Activated CD4-positive, alpha-beta T cell treated with anti-CD3 and anti-CD28 coated beads for 4 hours (primary cell): ENCODE measurements around the gene SAMD4B.
"Not testable (repeated sequence)": the region's sequence is repeated elsewhere in the genome, so short reads cannot be mapped to it uniquely, and the experiment has no call there.

ENCODE experiments used
- DNase-seq, 2 donors: peaks; one replicate each; pipeline ENCODE4 v3.0.0-alpha.2; 2020

SAMD4B gene

DNA sequence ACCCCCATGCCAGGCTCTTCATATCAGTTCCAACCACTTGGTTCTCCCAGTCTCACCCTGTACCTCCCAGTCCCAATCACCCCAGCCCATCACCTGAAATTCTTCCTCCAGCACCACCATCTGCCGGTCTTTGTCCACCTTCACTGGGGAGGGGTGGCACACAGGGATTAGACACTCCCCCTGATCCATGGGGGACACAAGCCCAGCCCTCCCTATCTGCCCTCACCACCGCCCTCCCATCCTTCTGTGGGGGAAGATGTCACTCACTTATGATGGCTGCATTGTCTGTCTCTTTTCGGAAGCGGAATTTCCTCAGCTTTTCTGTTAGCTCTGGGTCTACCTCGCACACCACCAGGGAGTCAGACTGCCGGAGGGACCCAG, 7.1 kb upstream of the SAMD4B start:
- peak; percentile 17 to 22 for DNase-seq

DNA sequence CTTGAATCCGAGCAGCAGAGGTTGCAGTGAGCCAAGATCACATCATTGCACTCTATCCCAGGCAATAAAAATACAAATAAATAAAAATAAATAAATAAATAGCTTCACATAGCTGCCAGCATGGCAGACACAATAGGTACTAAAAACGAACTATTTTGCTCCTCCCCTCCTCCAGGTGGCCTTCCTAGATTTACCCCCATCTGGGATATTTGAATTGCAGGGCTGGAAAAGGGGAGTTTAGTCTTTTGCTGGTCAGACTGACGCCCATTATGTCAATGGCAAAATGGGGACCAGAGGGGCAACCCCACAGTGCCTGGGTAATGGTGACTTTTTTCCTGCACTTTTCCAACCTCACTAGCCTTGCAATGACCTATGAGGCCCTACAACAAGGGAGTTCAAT, 5.7 kb upstream of the SAMD4B start:
- DNase-seq = no peak

DNA sequence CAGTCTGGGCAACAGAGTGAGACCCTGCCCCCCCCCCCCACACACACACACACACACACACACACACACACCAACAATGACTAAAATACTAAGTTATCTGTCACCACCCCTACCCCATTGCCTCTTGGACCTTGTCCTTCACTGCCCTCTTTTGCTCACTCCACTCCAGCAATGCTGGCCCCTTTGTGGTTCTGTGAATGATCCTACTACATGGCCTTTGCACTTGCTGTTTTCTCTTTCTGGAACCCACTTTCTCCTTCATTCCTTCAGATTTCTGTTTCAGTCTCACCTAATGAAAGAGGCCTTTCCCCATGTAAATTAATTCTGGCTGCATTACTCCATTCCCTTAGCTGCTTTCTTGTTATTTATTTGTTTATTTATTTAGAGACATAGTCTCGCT, 2.5 kb upstream of the SAMD4B start:
- DNase-seq = no peak

DNA sequence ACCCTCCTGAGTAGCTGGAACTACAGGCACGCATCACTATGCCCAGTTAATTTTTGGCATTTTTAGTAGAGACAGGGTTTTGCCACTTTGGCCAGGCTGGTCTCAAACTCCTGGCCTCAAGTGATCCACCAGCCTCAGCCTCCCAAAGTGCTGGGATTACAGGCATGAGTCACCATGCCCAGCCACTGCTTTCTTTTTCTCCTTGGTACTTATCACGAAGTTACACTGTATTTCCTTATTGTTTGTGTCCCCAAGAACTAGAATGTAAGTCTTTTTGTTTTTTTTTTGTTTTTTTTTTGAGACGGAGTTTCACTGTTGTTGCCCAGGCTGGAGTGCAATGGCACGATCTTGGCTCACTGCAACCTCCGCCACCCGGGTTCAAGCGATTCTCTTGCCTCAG, 2.1 kb upstream of the SAMD4B start:
- not testable (repeated sequence) for DNase-seq

DNA sequence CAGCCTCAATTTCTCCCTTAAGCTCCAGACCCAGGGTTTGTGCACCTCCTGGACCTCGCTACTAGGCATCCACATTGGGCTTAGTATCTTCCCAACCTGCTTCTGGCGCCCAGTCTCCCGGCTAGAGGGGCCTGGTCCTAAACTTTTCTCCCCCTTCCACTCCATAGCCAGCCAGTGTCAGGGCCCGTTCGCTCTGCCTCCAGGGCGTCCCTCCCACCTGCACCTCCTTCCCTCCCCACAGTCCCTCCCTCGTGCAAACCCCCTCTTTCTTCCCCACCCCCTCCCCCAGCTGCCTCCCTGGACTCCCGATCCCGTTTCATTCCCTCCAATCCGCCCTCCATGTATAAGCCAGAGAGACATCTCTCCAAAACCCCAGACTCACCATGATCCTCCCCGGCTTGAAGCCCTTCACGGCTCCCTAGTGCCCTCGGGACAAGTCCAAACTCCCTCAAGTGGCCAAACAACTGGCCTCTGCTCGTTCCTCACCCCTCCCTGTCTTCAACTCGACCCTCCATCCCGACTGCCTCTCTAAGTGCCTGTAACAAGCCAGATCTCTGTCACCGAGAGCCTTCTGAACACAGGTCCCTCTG, 997 bp upstream of the SAMD4B start:
- peak in 1 of 2 donors; percentile 10 for DNase-seq

DNA sequence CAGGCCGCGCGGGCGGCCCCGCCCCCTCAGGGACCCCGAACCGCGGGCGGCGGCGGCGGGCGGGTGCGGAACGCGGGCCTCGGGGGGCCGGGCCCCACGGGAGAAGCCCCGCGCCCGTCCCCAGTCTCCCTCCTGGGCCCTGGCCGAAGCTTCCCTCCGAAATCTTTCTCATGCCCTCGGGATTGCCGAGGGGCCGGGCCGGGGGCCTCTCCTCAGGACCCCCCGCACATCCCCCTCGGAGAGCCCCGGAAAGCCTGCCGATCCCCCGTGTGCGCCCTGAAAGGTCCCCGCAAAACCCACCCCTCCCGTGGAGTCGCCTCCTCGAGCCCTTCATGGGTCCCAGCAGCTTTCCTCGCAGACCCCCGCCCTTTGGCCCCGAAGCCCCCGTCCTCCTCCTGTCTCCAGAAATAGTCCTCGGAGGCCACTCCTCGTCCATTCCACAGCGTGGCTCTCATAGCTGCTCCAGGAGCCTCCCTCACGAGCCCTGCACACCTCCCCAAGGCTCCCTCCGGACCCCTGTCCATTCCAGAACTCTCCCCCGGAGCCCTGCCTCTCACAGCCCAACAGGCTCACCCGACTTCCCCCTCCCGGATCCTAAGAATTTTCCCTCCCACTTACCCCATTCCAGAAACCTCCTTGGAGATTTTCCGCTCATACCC, 555 bp downstream of the SAMD4B start:
- peak in 1 of 2 donors; percentile 12 for DNase-seq

DNA sequence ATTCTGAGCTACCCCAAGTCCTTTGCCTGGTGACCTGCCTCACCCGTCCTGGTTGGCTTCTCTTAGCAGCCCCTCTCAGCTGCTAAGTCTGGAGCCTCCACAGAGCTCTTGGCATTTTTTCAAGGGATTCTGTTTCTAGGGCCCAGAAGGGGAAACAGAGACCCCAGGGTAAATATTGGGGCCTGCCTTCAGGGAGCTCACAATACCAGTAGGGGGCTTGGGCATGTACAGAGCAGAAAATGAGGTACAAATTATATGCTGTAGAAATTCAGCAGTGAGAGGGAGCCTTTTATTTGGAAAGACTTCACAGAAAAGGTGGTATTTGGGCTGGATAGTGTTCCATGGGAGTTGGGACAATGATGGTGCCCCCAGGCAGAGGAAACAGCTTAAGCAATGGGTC, 3.7 kb downstream of the SAMD4B start:
- no peak for DNase-seq

DNA sequence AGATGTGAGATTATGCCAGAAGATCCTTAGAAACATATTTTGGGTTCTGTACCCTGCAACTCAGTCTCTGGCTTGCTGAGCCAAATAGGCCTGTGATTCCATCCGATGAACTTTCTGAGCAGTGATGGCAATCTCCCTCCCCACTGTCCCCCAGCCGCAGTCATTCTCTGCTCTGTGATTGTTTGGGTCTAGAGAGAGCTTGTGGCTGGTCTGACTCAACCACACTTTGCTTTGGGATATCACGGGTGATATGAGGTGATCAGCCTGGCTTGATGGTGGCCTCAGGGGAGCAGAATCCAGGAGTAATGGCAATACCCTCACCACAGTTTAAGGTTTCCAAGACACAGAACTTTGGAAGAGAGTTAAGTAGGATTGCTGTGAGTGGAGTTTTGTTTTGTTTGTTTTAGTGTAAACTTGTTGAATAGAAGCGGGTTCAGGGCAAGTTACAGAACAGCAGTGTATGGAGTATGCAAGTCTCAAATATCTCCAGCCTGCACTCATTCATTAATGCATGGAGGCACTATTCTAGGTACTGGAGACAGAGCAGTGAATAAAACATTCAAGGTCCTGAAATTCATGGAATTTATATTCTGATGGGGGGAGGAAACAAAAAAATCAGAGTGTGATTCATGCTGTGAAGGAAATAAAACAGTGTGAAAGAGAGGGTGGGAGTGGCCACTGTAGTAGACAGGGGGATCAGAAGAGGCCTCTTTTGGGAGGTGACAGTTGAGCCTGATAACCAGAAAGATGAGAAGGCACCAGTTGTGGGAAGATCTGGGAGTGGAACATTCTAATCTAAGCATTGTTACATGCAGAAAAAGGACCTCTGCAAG, 5.3 kb downstream of the SAMD4B start:
- no peak for DNase-seq

DNA sequence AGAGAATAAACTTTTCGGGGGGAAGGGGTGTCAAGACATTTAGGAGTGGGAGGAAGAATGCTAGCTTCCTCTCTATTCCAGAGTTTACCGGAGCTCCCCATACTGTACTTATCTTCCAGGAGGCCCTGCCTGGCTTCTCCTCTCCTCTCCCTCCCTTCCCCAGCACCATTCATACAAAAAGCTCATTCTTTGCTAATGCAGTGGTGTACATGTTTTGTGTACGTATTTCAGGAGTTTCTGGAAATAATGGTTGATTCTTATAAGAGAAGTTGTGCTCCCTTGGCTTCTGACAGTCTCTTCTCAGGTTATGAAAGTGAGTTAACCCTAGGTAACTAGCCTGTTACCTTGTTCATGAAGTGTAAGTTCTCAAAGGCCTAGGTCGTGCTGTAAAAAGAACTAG, 7.1 kb downstream of the SAMD4B start:
- DNase-seq = no peak

DNA sequence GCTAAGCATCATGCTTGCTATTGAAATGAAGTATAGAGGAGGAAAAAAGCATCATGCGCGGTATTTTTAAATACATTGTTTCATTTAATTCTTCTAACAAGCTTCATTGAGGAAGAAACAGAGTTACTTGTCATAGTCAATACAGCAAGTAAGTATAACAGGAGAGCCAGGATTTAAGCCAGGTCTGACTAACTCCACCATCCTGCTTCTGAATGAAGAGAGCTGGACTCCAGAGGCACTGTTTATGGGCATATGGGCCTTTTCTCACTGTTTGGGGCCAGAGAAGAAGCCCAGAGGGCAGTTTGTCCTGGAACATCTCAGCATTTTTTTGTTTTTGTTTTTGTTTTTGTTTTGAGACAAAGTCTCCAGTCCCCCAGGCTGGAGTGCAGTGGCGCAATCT, 7.9 kb downstream of the SAMD4B start:
- no peak for DNase-seq

DNA sequence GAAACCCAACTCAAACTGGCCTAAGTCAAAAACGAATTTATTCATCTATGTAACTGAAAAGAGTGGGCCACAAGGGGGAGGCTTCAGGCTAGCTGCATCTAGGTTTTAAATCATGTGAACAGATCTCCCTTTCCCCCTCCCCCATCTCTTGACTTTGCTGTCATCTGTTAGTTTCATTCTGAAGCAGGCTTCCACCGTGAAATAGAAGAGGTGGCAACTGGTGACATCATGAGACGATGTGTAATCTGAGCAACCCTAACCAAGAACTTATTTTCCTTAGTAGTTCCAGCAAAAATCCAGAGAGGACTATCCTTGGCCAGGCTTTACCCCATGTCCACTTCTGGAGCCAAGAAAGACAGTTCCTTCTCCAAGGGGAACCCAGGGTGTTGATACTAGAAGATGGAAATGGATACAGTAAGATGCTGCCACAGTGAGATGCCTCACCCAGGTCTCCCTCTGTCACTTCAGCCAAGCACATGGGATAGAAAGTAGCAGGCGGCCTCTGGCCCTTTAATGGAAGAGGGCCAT, 9.4 kb downstream of the SAMD4B start:
- DNase-seq = no peak

DNA sequence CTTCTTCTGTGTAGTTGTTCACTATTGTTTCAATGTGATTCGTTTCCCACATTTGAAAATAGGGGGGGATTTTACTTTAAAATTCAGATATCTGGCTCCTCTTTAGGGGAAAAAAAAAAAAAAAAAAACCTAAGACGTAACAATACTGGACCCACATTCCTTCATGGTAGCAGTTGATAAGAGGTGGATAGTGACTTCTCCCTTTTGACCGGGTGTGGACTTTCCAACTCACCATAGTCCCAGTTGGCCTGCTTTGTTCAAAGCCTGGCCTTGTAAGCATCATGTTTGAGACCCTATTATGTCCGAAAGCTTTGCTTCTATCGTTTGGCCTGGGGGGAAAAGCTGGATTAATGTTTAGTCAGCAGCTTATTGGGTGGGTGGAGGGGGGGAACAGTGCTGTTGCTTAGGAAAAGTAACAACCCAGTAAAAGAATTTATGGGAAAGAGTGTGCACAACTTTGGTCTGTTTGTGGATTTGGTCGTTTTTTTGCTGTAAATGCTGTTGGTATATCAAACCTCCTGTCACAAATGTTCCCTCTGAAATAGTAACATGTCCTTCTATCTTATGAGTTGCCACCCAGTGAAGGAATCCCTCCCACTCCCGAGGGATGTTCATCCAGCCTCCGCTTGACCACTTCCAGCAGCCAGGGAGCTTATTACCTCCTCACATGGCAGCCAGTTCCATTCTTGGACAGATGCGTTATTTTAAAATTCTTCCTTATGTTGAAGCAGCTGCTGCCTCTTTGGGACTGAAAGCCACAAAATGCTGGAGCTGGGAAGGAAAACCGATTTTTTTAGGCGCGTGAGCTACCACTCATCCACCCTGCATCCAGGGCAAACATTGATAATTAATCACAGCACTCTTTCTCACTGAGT, 10.4 kb downstream of the SAMD4B start:
- no peak for DNase-seq

DNA sequence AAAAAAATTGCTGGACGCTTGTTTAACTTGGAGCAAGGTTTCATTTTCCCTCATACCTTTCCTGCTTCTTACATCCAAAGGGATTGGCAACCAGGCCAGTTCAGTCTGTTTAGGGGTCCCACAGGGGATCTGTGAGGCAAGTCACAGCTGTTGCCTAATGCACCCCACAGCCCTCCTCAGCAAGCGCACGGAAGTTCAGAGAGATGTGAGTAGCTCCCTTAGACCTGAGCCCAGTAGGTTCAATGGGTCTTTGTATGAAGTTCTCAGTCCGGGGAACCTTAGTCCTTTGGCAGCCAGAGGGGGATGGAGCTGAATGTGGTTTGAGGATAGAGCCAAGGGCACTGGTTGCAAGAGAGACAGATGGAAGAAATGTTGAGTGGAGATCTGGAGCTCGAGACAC, 13.0 kb downstream of the SAMD4B start:
- no peak for DNase-seq

DNA sequence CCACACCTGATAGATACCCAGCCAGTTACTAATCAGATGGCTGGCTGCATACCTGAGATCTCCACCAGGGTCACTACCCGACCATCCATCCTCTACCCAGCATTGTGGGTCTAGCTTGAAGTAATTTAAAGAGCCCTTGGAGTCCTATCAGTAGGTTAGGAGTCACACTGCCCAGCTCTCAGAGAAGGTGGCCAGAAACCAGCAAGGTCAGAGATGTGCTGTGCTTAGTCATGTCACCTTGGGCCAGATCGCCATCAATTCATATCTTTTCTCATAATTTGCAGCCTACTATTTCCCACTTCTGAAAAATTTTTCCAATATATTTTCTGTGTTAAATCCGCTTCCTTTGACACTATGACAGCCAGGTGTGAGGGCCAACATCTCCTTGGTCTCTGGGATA, 13.9 kb downstream of the SAMD4B start:
- DNase-seq = no peak

DNA sequence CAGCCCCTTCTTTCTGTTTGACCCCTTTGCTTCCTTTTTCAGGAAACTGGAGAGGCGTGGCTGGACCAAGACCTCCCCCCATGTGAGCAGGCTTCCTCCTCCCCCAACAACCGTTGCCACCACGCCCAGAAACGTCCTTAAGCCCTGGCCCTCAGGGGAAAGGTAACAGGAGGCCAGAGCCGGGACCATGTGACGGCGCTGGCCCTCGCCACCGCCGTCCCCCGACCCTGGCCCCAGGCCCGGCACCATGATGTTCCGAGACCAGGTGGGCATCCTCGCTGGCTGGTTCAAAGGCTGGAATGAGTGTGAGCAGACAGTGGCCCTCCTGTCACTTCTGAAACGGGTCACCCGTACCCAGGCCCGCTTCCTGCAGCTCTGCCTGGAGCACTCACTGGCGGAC, 14.4 kb downstream of the SAMD4B start:
- DNase-seq = no peak

DNA sequence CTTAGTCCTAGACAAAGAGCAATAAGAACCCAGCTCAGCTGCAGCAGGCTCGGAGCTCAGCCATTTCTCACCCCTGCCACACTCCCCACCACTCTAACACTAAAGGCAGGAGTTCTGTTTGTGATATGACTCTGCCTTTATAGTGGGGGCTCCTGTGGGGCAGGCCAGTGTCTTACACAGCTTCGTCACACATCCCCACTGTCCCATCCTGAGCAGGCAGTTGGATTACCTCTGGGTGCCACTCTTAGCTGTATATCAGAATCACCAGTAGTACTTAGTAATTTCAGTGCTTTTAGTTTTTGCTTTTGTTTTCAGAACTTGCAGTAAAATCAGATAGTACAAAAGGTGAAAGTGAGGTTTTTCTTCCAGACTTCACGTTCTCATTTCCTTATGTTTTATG, 16.8 kb downstream of the SAMD4B start:
- no peak for DNase-seq

DNA sequence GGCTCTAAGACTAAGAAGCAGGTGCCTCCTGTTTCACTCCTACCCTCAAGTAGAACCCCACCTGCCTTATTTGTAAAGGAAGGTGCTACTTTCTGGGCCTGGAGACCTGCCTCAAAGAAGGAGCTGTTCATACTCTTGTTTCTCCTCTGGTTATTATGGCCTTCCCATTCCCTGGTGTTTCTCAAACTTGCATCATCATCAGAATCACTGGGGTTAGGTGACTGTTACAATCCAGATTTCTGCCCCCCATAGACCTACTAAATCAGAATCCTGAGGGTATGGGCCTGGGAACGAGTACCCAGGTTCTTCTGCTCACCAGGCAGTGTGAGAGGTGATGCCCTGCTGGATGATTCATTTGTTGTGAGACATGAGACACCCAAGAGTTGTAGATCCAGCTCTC, 18.4 kb downstream of the SAMD4B start:
- DNase-seq = no peak

DNA sequence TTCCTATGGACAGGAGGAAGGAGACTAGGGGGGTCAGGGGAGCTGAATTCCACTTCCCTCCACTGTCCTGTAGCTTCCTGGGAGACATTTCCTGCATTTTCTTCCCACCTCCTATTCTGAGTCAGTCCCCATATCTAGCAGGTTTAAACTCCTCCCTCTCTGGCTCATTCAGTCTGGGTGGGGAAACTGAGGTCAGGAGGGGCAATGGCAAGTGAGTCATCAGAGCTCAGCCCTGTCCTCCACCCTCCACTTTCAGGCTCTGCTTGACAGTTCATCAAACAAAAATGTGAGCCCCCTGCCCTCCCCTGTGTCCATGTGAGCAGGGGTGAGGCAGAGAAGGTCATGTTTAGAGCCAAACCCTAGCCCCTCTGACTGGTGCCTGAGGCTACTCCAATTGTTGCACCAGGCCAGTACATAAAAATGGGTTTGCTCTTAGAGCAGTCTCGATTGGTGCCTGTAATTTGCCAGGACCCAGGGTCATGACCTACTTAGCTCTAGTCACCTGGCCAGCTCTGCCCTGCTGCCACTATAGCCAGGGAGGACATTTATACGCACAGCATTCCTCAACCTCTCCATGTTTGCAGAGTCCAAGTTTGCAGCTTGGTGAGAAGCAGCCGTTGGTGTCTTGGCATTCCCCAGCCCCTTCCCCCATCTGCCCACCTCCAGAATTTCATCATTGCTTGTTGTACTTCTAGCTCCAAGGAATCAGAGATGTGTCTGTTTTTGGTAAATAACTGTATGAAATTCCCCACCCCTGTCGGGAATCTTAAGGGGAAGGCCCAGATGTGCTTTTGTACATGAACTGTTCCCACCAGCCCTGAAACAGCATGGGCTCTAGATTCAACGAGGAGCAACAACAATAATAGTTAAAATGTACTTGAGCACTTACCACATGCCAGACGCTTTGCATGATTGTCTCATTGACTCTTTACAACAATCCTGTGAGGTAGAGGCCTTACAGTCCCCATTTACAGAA, 20.7 kb downstream of the SAMD4B start:
- no peak for DNase-seq

DNA sequence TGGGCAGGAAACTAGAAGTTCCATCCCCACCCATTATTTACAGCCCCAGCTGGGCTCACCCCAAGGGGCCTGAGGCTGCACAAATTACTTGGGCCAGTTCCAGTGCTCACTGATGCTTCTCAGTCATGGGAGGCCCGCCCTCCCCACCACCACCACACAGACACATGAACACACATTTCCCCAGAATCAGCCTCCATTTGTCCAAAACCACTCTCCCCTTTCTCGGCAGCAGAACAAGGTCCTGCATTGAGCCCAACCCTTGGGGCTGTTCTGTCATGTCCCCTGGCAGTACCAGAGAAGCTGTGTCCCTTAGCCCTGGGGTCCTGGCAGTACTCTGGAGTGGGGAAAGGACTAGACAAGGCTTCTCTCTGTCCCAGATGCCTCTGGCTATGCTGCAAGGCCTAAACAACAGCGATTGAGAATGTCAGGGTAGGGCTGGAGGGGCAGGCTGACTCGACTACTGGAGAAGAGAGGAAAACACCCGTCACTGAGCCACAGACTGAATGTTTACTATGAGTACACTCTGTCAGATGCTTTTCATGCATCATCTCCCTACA, 21.8 kb downstream of the SAMD4B start:
- no peak for DNase-seq

DNA sequence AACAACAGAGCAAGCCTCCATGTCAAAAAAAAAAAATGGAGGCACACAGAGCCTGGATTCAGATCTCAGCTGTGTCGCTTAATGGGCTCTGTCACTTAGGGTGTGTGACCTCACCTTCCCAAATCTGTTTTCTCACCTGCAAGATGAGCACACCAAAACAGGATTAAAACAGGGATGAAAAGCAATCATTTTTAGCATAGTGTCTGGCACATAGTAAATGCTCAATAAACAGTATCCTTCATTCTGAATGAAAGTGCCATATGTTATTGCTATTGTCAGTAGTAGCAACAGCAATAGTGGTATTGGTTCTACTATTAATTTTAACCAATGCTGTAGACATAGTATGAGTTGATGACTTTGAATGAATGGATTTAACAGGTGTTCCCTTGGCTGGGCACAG, 23.3 kb downstream of the SAMD4B start:
- no peak for DNase-seq

DNA sequence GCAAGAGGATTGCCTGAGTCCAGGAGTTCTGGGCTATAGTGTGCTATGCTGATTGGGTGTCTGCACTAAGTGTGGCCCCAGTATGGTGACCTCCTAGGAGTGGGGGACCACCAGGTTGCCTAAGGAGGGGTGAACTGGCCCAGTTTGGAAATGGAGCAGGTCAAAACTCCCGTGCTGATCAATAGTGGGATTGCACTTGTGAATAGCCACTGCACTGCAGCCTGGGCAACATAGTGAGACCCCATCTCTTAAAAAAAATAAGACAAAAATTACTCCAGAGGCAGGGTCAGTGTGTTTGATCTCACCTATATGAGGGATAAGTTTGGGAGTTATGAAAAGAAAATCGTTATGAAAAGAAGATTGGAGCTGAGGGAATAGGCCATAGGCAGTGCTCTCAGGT, 27.0 kb downstream of the SAMD4B start:
- no peak for DNase-seq
